WTC11 (cell line): ENCODE data around the gene GORAB. TPM values are rescaled to one million over a fixed set of nuclear protein-coding genes. Genes with fewer than 3 reads are reported as not detected.

Experiments
- ATAC-seq: fragments of 200-7000 bp; cut with Tn5 transposase; 2 replicates; pipeline ENCODE4 v1.10.0; 2021; ENCODE audit warnings: mild to moderate bottlenecking, moderate library complexity
- CTCF ChIA-PET: fragments of 300-600 bp; sonication (Branson Sonifier 250); formaldehyde crosslinking; loops from one replicate; lab custom pipeline; 2021; ENCODE audit warnings: antibody characterized with exemption; lab: Charles Lee
- POLR2A ChIA-PET: fragments of 350-600 bp; sonication (Branson Sonifier 250); formaldehyde crosslinking; loops from one replicate; lab custom pipeline; 2021; ENCODE audit warnings: antibody characterized with exemption; lab: Charles Lee
- DNase-seq: peaks from one replicate; pipeline ENCODE4 v3.0.0; 2021; ENCODE audit warnings: low spot score
- H3K27ac Mint-ChIP-seq: 2 replicates; pipeline ENCODE4 v1.8.0; 2021; ENCODE audit warnings: mixed read lengths
- H3K27me3 Mint-ChIP-seq: 2 replicates; pipeline ENCODE4 v1.8.0; 2021; ENCODE audit warnings: low read depth, mild to moderate bottlenecking, moderate library complexity, mixed read lengths
- H3K36me3 Mint-ChIP-seq: 2 replicates; pipeline ENCODE4 v1.8.0; 2021; ENCODE audit warnings: mixed read lengths
- H3K4me1 Mint-ChIP-seq: 2 replicates; pipeline ENCODE4 v1.8.0; 2022; ENCODE audit warnings: mixed read lengths
- H3K4me3 Mint-ChIP-seq: 2 replicates; pipeline ENCODE4 v1.8.0; 2021; ENCODE audit warnings: mild to moderate bottlenecking, moderate library complexity, mixed read lengths
- H3K9me3 Mint-ChIP-seq: 2 replicates; pipeline ENCODE4 v1.8.0; 2021; ENCODE audit warnings: mixed read lengths
- AFF4 ChIP-seq: sonication (generic); formaldehyde crosslinking; IDR thresholded peaks from 2 replicates; pipeline ENCODE4 v1.8.1; 2023; ENCODE audit warnings: mild to moderate bottlenecking, missing genetic modification reagents, borderline replicate concordance
- AR ChIP-seq: fragments of 250-450 bp; sonication (Bioruptor Pico); IDR thresholded peaks from 2 replicates; pipeline ENCODE4 v1.9.0; 2021; ENCODE audit warnings: mild to moderate bottlenecking
- ATF6 ChIP-seq: sonication (generic); formaldehyde crosslinking; IDR thresholded peaks from 2 replicates; pipeline ENCODE4 v1.8.1; 2023; ENCODE audit warnings: mild to moderate bottlenecking, missing genetic modification reagents
- CDX4 ChIP-seq: fragments of 250-450 bp; sonication (Bioruptor Pico); IDR thresholded peaks from 2 replicates; pipeline ENCODE4 v1.9.0; 2021; ENCODE audit warnings: moderate library complexity, mild to moderate bottlenecking, inconsistent platforms, borderline replicate concordance
- CREB1 ChIP-seq: sonication (generic); formaldehyde crosslinking; IDR thresholded peaks from 2 replicates; pipeline ENCODE4 v1.8.0; 2023; ENCODE audit warnings: mild to moderate bottlenecking, missing genetic modification reagents
- CREM ChIP-seq: sonication (generic); formaldehyde crosslinking; IDR thresholded peaks from 2 replicates; pipeline ENCODE4 v1.8.1; 2022; ENCODE audit warnings: mild to moderate bottlenecking, missing genetic modification reagents, moderate library complexity
- E2F1 ChIP-seq: sonication (generic); formaldehyde crosslinking; IDR thresholded peaks from 2 replicates; pipeline ENCODE4 v1.8.0; 2022; ENCODE audit warnings: mild to moderate bottlenecking, missing genetic modification reagents
- EMX1 ChIP-seq: fragments of 250-450 bp; sonication (Bioruptor Pico); IDR thresholded peaks from 2 replicates; pipeline ENCODE4 v1.8.0; 2021; ENCODE audit warnings: mild to moderate bottlenecking
- ERG ChIP-seq: fragments of 250-450 bp; sonication (Bioruptor Pico); IDR thresholded peaks from 2 replicates; pipeline ENCODE4 v1.8.0; 2021; ENCODE audit warnings: mild to moderate bottlenecking
- ETV6 ChIP-seq: sonication (generic); formaldehyde crosslinking; IDR thresholded peaks from 2 replicates; pipeline ENCODE4 v1.8.1; 2022; ENCODE audit warnings: mild to moderate bottlenecking, missing genetic modification reagents
- FOXP1 ChIP-seq: sonication (generic); formaldehyde crosslinking; IDR thresholded peaks from 2 replicates; pipeline ENCODE4 v1.8.0; 2022; ENCODE audit warnings: missing genetic modification reagents, mild to moderate bottlenecking, moderate library complexity, borderline replicate concordance
- GRHL2 ChIP-seq: fragments of 250-450 bp; sonication (Bioruptor Pico); IDR thresholded peaks from 2 replicates; pipeline ENCODE4 v1.8.0; 2022; ENCODE audit warnings: mild to moderate bottlenecking, moderate library complexity; ENCODE audit not compliant: insufficient replicate concordance, severe bottlenecking
- NFATC4 ChIP-seq: fragments of 250-450 bp; sonication (Bioruptor Pico); IDR thresholded peaks from 2 replicates; pipeline ENCODE4 v1.9.0; 2021; ENCODE audit warnings: mild to moderate bottlenecking
- NFE2L1 ChIP-seq: sonication (generic); formaldehyde crosslinking; IDR thresholded peaks from 2 replicates; pipeline ENCODE4 v1.8.1; 2023; ENCODE audit warnings: missing genetic modification reagents
- NR3C1 ChIP-seq: sonication (generic); formaldehyde crosslinking; conservative IDR thresholded peaks from 2 replicates; pipeline ENCODE4 v1.8.1; 2023; ENCODE audit warnings: low read depth, mild to moderate bottlenecking, missing genetic modification reagents
- ZNF263 ChIP-seq: sonication (generic); formaldehyde crosslinking; IDR thresholded peaks from 2 replicates; pipeline ENCODE4 v1.8.1; 2022; ENCODE audit warnings: low read depth, mild to moderate bottlenecking, moderate library complexity, missing genetic modification reagents
- ZNF671 ChIP-seq: fragments of 250-450 bp; sonication (Bioruptor Pico); IDR thresholded peaks from 2 replicates; pipeline ENCODE4 v1.8.0; 2021; ENCODE audit warnings: mild to moderate bottlenecking
- total RNA-seq: library from RNA; stranded (reverse); gene quantifications from 3 replicates; pipeline ENCODE4 v1.2.3, GENCODE V29; 2021

The GORAB gene
- total RNA-seq, 1 experiment from 2014 or later = 9.1 TPM

GRCh38 chr1:170520601-170521000, 11.4 kb upstream of the GORAB start:
- ChIA-PET CTCF (no interaction called here), POLR2A (interaction anchor here (0.6 kb wide), 1 partner anchor 507 kb away, joined by 3 read pairs; no protein-coding TSS in a partner anchor)

GRCh38 chr1:170521818-170522217, 10.1 kb upstream of the GORAB start:
- H3K4me1 Mint-ChIP-seq = 0 out of 2 replicates have a peak, but pooled peaks cover 6% of the 10 kb centered on the region
- H3K4me3 Mint-ChIP-seq = no peak overlapping the region
- ATAC-seq (no peak), DNase-seq (no peak)
- H3K36me3 Mint-ChIP-seq = no peaks in the 10 kb centered on the region
- H3K27ac Mint-ChIP-seq = no peak overlapping the region
- TF ChIP-seq NFE2L1 (CRISPR knock-in tag) (no peak), CREM (CRISPR knock-in tag) (no peak), GRHL2 (no peak), AR (CRISPR knock-in tag) (no peak), CREB1 (CRISPR knock-in tag) (no peak), E2F1 (CRISPR knock-in tag) (no peak), ZNF263 (CRISPR knock-in tag) (no peak), FOXP1 (CRISPR knock-in tag) (no peak), ZNF671 (CRISPR knock-in tag) (no peak), AFF4 (no peak), ERG (CRISPR knock-in tag) (no peak), EMX1 (CRISPR knock-in tag) (no peak)
- no peaks in the 10 kb centered on the region for H3K9me3 Mint-ChIP-seq
- ChIA-PET CTCF (no interaction called here), POLR2A (interaction anchor here (0.7 kb wide), 1 partner anchor 627 kb away, joined by 4 read pairs; no protein-coding TSS in a partner anchor)
- no peaks in the 10 kb centered on the region; the same call in 1 of the 2 replicates for H3K27me3 Mint-ChIP-seq

More at GRCh38 chr1:170520601-170521000, 11.4 kb upstream of the GORAB start:
- no peak overlapping the region for H3K4me3 Mint-ChIP-seq
- DNase-seq = no peak
- H3K27ac Mint-ChIP-seq = no peak overlapping the region
- H3K9me3 Mint-ChIP-seq = no peaks in the 10 kb centered on the region
- TF ChIP-seq ETV6 (CRISPR knock-in tag) = no peak
- TF ChIP-seq ATF6 = no peak
- no peak for TF ChIP-seq NR3C1 (CRISPR knock-in tag)
- TF ChIP-seq NFATC4 (CRISPR knock-in tag) = no peak
- TF ChIP-seq CDX4 (CRISPR knock-in tag) = no peak
- TF ChIP-seq, all 79 proteins: peak for 0
- H3K27me3 Mint-ChIP-seq = no peaks in the 10 kb centered on the region; the same call in 1 of the 2 replicates
- H3K36me3 Mint-ChIP-seq = no peaks in the 10 kb centered on the region
- 0 out of 2 replicates have a peak, but pooled peaks cover 6% of the 10 kb centered on the region for H3K4me1 Mint-ChIP-seq
- no peak for ATAC-seq
